Esophagus (tissue), 2 donors: ENCODE data around the gene MAP6. TPM values are rescaled to one million over a fixed set of nuclear protein-coding genes. Genes with fewer than 3 reads are reported as not detected.
A peak's percentile ranks its signal among the peaks of the same experiment; 100 is the strongest.

Experiments
- H3K27ac ChIP-seq, 2 donors: one replicate each; pipeline ENCODE4 v1.5.1; 2013; ENCODE audit warnings: low read depth in 2 of 2, mild to moderate bottlenecking in 2 of 2, inconsistent platforms in 1 of 2, low read length in 1 of 2, moderate library complexity in 1 of 2
- H3K27me3 ChIP-seq, 2 donors: one replicate each; pipeline ENCODE4 v1.6.1; 2013; ENCODE audit warnings: low read length in 2 of 2, control low read depth in 1 of 2, mild to moderate bottlenecking in 1 of 2; ENCODE audit not compliant: insufficient read depth in 2 of 2, control insufficient read depth in 1 of 2
- H3K36me3 ChIP-seq, 2 donors: one replicate each; pipeline ENCODE4 v1.6.1; 2013; ENCODE audit warnings: low read length in 1 of 2; ENCODE audit not compliant: control insufficient read depth in 2 of 2, insufficient read depth in 2 of 2
- H3K4me1 ChIP-seq, 2 donors: one replicate each; pipeline ENCODE4 v1.6.1; 2013; ENCODE audit warnings: low read length in 1 of 2; ENCODE audit not compliant: control insufficient read depth in 2 of 2, insufficient read depth in 2 of 2
- H3K4me3 ChIP-seq, 2 donors: one replicate each; pipeline ENCODE4 v1.5.1; 2013; ENCODE audit warnings: low read length in 2 of 2, mild to moderate bottlenecking in 2 of 2, low read depth in 1 of 2, moderate library complexity in 1 of 2
- H3K9me3 ChIP-seq, 2 donors: one replicate each; pipeline ENCODE4 v1.6.1; 2013; ENCODE audit warnings: mild to moderate bottlenecking in 2 of 2, low read depth in 1 of 2, low read length in 1 of 2, moderate library complexity in 1 of 2; ENCODE audit not compliant: control insufficient read depth in 2 of 2, insufficient read depth in 1 of 2
- WGBS, 2 donors: extraction: QIAGEN DNeasy Blood & Tissue Kit; methylation state at CpG; one replicate each; pipeline ENCODE4 v1.1.7; 2013; 5-methylcytosine and 5-hydroxymethylcytosine counted together
- polyA plus RNA-seq, 2 donors: library from polyadenylated mRNA; stranded (reverse); fragments of 200-250 nt; gene quantifications; one replicate each; pipeline ENCODE4 v1.2.3, GENCODE V29; 2013
- donor health status: healthy with polysubstance abuse.
- donor health status: Bipolar disorder and iron deficiency.

MAP6 gene
- polyA plus RNA-seq, 2 donors = 0.71 to 1.6 TPM

- WGBS, 2 donors = 16 to 19% methylated on average over 21 of the region's 21 CpGs
- Histone ChIP-seq H3K9me3 (no peaks in the 10 kb centered on the region), H3K27ac (peak overlapping the region; percentile 96 to 98), H3K4me1 (peaks cover 12 to 24% of the 10 kb centered on the region in 2 donors), H3K27me3 (no peaks in the 10 kb centered on the region), H3K36me3 (peaks cover 0 to 3% of the 10 kb centered on the region in 2 donors), H3K4me3 (peak overlapping the region; percentile 81 to 85)
These were observed 107.3 kb downstream of the MAP6 start for GRCh38 chr11:75561426-75562047.

DNA sequence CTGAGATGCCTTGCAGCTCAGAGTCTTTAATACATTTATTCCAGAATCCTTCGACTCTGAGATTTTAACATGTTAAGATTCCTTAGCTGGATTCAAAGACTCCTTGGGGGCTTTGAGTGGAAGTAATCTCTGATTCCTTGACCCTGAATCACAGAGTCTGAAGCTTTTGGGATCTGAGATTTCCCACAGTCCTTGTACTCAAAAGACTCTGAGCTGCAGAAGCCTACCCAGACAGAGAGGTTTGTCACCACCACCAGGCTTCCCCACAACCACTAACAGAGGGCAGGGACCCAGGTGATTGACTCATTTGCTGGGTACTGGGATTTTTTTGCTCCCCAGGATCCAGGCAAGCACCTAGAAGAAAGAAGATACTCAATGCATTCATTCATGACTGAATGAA is 108.2 kb downstream of the MAP6 start:
- H3K9me3 ChIP-seq = no peaks in the 10 kb centered on the region
- H3K36me3 ChIP-seq = peaks cover 0 to 2% of the 10 kb centered on the region in 2 donors
- WGBS, 2 donors = 67 to 73% methylated on average over 1 of the region's 1 CpG
- H3K4me3 ChIP-seq = no peak overlapping the region
- H3K27ac ChIP-seq = no peak overlapping the region
- H3K4me1 ChIP-seq = peaks cover 8 to 19% of the 10 kb centered on the region in 2 donors
- no peaks in the 10 kb centered on the region for H3K27me3 ChIP-seq

DNA sequence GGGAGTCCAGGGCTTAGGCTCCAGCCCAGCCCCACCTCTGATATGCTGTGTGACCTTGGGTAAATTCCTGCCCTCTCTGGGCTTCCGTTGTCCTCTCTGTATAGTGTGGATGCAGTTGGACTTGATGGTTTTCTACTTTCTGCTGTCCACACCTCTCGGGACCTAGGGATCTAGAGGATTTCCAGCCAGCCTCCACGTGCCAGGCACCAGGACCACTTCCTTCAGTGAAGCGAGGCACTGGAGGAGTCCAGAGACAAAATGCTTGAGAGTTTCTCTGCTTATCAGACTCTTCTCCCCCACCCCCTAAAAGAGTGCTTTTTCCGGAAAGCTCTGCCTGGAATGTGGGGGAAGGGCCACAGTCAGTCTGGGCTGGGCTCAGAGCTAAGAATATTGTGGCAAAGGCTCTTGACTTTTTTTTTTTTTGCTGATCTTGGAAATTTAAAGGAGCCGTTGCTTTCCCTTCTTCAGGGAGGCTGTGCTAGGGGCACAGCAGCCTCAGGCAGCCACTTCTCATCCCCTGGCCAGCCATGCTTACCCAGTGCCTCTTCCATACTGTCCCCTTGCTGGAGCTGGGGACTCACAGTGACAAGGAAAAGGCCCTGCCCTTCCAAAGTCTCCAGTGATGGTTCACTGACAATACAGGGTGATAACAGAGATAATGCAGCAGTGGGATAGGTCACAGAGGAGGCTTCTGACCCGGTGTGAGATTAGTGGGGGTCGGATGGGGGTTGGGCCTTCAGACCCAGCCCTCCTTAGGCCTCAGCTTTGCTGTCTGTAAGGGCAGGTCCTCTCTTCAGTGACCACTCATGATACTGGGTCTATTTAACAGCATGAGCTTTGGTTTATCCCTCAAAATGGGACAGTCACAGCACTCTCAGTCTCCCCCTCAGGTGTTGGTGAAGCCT is 109.6 kb downstream of the MAP6 start:
- H3K4me3 ChIP-seq = no peak overlapping the region
- H3K36me3 ChIP-seq = no peaks in the 10 kb centered on the region
- H3K27ac ChIP-seq = peak overlapping the region; percentile 75 to 93
- peaks cover 7 to 15% of the 10 kb centered on the region in 2 donors for H3K4me1 ChIP-seq
- 22 to 28% methylated on average over 8 of the region's 8 CpGs for WGBS, 2 donors
- no peaks in the 10 kb centered on the region for H3K27me3 ChIP-seq
- H3K9me3 ChIP-seq = no peaks in the 10 kb centered on the region

DNA sequence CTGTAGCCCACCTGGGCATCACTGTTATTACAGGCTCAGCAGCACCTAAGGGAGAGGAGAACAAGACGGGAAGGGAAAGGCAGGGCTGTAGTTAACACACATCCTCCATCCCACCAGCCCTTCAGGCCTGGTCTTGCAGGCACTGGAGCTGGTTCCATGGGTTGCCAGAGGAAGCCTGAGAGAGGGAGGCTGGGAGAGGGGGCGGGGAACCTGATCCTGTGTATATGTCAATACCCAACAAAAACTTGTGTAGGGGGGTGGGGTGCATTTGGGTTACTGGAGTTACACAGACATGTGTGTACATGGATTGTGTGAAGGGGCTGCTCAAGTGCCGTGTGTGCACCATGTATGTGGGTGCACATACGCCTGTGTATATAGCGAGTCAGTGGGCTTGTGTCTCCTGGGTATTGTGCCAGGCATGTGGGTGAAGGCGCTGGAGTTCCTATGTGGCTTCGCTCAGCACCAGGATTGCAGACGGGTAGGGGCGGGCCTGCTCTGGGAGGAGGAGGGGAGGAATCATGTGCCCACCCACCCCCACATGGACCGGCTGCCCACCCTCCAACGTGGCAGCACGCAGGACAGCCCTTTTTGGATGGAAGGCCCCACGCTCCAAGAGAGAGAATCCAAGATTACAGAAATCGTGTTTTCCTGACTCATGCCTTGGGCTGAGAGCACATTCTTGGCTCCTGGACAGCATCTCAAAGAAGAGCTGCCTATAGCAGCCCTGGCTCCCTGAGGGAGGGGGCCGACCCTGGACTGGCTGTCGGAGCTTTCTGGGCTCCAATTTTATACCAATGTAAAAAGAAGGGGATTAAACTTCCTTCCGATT is 111.0 kb downstream of the MAP6 start:
- 28 to 44% methylated on average over 17 of the region's 17 CpGs for WGBS, 2 donors
- Histone ChIP-seq H3K36me3 (no peaks in the 10 kb centered on the region), H3K9me3 (no peaks in the 10 kb centered on the region), H3K27me3 (no peaks in the 10 kb centered on the region), H3K4me3 (no peak overlapping the region), H3K4me1 (peaks cover 7 to 10% of the 10 kb centered on the region in 2 donors), H3K27ac (peak overlapping the region; percentile 75 to 93)

GRCh38 chr11:75556275-75556674 is 112.6 kb downstream of the MAP6 start:
- H3K4me1 ChIP-seq = peaks cover 7 to 10% of the 10 kb centered on the region in 2 donors
- no peaks in the 10 kb centered on the region for H3K36me3 ChIP-seq
- WGBS, 2 donors = 77 to 79% methylated on average over 3 of the region's 3 CpGs
- no peaks in the 10 kb centered on the region for H3K9me3 ChIP-seq
- H3K4me3 ChIP-seq = no peak overlapping the region
- no peak overlapping the region for H3K27ac ChIP-seq
- H3K27me3 ChIP-seq = no peaks in the 10 kb centered on the region

GRCh38 chr11:75555079-75555811 is 113.6 kb downstream of the MAP6 start:
- no peak overlapping the region for H3K4me3 ChIP-seq
- H3K9me3 ChIP-seq = no peaks in the 10 kb centered on the region
- peaks cover 7 to 10% of the 10 kb centered on the region in 2 donors for H3K4me1 ChIP-seq
- 83 to 86% methylated on average over 12 of the region's 12 CpGs for WGBS, 2 donors
- no peaks in the 10 kb centered on the region for H3K36me3 ChIP-seq
- H3K27me3 ChIP-seq = no peaks in the 10 kb centered on the region
- peak overlapping the region; percentile 66 to 93 for H3K27ac ChIP-seq

DNA sequence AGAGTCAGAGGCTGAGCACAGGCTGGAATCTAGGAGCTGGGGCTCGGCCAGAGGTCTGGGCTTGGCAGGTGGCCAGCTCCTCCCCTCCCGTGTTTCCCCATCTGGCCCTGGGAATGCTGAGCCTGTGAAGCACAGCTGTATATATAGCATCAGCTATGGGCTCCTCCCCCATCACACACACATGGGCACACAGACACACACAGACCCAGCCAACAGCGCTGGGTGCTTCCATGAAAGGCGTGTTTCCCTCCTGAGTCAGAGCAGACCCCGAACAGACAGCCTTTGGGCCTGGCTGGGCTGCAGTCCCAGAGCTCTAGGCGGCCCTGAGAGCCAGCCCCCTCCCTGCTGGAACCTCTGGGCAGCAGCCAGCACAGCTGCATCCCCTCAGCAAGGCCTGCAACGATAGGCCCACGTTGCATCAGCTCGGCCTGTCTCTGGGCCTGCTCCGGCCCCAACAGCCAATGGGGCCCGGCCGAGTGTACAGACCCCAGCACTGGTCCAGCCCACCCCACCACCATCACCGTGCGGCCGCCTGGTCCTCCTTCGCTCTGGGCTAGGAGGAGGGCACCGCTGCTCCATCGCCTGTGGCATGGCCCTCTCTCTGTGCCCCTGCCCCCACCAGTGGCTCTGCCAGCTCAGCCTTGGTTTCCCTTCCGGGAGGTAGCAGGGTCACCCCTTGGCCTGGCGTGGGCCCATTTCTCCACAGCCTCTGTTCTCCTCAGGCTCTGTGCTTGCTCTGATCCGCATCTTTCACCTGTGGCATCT is 114.4 kb downstream of the MAP6 start:
- whole genome bisulfite sequencing, 2 donors = 48 to 50% methylated on average over 21 of the region's 21 CpGs
- Histone ChIP-seq H3K4me1 (peaks cover 7 to 10% of the 10 kb centered on the region in 2 donors), H3K27me3 (no peaks in the 10 kb centered on the region), H3K9me3 (no peaks in the 10 kb centered on the region), H3K4me3 (no peak overlapping the region), H3K36me3 (no peaks in the 10 kb centered on the region), H3K27ac (peak overlapping the region; percentile 66 to 93)

- WGBS, 2 donors = 47 to 58% methylated on average over 1 of the region's 1 CpG
- Histone ChIP-seq H3K4me3 (no peak overlapping the region), H3K9me3 (no peaks in the 10 kb centered on the region), H3K36me3 (no peaks in the 10 kb centered on the region), H3K27me3 (no peaks in the 10 kb centered on the region), H3K27ac (peak overlapping the region; percentile 61 to 93), H3K4me1 (peaks cover 7 to 10% of the 10 kb centered on the region in 2 donors)
These were observed 115.0 kb downstream of the MAP6 start for GRCh38 chr11:75553889-75554257.
